Activated T-cell treated with anti-CD3 and anti-CD28 coated beads for 1 hour (primary cell): Measurements from ENCODE around the gene SP6.

Source experiments
- DNase-seq: peaks from one replicate; pipeline ENCODE4 v3.0.0-alpha.2; 2020; ENCODE audit warnings: low read depth

The SP6 gene

GRCh38 chr17:47850692-47851573 lies at the start of gene SP6:
SP6 (minus strand) TSS chr17:47851163; CDS start chr17:47848429, 2,734 bp downstream.
- DNase-seq, result peak; percentile 55

GRCh38 chr17:47899643-47900042 lies 48.7 kb upstream of the SP6 start:
- DNase-seq, result no peak

- no peak for DNase-seq
Observed at GRCh38 chr17:47898241-47898640, 47.3 kb upstream of the SP6 start.

DNA sequence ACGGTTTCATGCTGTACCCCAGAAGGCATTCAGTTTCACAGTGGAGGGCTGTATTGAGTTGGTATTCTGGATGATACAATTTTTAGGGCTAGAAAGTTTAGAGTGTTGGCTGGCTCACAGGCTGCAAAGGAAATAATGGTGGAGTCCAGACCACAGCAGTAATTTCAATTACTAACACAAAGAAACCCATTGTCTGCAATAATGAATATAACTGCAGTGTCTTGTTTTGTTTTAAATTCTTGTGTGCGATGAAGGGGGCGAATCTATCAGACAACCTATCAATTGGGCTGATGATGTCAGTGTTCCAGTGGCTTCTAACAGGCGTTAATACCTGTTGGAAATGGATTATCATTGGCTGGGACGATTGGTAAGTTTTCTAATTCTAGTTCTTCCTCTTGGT lies 46.6 kb upstream of the SP6 start:
- DNase-seq, result no peak

DNA sequence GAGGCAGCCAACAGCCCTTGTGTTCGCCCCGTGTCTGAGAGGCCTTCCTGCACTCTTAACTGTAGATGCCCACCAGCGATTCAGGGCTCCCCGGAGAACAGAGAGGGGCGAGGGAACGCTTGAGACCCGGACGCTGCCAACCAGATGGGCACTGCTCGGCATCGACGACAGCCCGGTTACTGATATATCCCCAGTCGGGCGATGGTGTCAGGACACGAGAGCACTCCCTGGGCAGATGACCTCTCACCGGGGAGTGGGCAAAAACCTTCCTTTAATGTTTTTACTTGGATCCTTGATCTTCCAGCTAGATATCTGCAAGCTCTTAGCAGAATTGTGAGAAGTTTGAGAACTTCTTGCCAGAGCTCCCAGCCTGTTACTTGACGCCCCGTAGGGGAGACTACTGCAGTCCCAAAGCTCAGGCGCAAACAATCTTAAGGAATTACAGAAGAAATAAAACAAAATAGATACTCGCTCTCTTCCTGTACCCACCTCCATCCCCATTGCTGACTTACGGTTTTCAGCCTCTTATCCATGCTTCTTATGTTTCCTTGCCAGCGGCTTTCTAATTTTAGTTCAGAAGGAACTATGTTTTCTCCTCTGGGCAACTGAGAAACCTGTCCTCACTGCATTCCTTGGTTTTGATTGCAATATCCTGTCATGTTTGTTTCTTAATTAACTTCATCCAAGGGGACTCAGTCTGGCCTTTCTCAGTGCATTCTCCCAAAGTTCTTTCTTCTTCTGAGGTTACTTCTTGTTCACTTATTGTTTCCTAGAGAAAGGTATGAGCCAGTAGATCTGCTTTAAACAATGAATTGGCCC lies 45.9 kb upstream of the SP6 start:
- DNase-seq, result no peak

GRCh38 chr17:47895856-47896671 lies 45.1 kb upstream of the SP6 start, which contains the start of gene SP2:
SP2 (plus strand) TSS chr17:47896236; CDS start chr17:47896287, 51 bp downstream.
- DNase-seq, result peak; percentile 97

- DNase-seq, result no peak
Observed at GRCh38 chr17:47895347-47895855, 44.4 kb upstream of the SP6 start.

DNA sequence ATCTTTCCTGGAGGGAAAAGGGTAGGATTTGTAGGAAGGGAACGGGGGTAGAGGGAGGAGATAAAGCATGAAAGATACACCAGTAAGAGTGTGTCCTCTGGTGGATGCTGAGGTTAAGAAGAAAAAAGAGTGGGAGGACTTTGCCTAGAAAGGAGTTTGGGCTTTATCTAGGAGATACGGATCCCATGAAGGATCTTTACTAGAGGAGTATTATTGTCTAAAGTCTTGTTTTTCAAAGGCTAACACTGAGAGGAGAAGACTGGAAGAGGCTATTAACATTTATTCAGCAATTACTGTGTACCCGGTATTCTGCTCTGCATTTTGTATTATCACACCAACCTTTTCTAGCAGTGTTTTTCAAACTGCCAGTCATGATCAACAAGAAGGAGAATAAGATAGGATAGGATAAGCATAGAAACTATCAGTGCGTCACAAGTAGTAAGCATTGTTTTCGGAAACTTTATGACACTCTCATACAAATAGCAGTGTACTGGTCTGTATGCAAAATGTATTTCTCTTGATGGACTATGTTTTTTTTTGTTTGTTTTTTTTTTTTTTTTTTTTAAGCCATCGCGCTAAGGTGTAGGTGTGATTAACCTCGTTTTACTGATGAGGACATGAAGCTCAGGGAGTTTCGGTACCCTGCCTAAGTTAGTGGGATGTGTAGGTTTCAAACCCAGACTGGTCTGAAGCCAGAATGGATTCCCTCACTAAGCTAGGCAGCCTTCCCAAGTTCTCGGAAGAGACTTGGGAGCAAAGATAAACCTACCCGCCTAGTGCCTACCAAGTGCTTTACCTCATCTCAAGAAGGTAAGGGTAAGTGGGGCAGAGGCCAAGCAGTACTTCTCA lies 43.8 kb upstream of the SP6 start:
- DNase-seq, result no peak

DNA sequence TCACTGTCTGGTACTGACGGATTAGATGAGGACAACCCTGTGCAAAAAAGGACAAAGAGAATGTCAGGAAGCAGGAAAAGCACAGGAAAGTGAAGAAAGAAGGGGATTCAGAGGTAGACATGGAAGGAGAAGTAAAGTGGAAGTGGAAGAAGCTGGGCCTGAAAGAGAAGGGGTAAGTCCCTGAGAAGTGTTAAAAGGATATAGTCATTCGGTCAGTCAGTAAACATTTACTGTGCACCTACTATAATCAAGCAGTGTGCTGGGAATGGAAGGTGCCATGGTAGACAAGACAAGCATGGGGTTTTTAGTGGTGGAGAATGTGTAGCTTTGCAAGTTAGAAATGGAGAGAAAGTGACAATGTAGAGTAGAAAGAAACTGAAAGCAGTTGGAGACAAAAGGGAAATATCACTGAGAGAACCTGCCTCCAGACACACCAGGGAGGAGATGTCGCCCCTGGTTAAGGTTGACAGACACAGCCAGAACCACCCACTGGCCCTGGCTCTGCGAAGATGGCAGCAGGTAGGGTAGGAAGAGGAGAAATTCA lies 40.7 kb upstream of the SP6 start:
- DNase-seq, result no peak

DNA sequence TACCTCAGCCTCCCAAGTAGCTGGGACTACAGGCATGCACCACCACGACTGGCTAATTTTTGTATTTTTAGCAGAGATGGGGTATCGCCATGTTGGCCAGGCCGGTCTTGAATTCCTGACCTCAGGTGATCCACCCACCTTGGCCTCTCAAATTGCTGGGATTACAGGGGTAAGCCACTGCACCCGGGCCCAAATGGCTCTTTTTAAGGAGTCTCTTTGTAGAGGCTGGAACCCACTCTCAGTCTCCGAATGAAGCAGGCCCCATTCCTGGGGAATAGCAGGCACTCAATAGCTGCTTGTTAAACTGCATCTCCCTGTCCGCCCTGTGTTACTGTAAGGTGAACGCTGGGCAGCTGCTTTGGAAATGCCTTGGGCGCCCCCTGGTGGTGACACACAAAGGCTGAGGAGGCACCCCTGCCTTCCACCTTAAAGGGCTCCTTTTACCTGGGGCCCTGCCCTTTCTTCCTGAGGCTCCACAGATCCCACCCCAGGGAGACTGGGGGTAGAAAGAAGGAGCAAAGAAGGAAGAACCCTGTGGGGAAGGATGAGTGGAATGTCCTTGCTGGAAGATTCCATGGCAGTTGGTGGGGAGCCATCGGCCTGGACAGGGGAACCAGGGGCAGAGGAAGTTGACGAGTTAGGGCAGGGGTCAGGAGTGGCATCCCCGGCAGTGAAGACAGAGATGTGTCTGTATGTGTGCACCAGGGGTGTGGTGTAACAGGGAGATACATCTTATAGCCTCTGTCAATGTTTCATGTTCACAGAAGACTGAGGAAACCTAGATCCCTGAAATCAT lies 39.0 kb upstream of the SP6 start:
- DNase-seq, result peak; percentile 96

DNA sequence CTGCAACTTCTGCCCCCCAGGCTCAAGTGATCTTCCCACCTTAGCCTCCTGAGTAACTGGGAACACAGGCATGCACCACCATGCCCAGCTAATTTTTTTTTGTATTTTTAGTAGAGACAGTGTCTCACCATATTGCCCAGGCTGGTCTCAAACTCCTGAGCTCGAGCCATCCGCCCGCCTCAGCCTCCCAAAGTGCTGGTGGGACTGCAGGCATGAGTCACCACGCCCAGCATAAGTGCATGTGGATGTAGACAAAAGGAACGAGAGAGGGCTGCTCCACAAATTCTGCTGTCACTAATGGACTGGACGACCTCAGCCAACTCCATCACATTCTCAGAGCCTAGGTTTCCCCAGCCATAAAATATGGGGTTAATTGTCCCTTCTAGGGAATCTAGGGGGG lies 37.3 kb upstream of the SP6 start:
- no peak for DNase-seq

DNA sequence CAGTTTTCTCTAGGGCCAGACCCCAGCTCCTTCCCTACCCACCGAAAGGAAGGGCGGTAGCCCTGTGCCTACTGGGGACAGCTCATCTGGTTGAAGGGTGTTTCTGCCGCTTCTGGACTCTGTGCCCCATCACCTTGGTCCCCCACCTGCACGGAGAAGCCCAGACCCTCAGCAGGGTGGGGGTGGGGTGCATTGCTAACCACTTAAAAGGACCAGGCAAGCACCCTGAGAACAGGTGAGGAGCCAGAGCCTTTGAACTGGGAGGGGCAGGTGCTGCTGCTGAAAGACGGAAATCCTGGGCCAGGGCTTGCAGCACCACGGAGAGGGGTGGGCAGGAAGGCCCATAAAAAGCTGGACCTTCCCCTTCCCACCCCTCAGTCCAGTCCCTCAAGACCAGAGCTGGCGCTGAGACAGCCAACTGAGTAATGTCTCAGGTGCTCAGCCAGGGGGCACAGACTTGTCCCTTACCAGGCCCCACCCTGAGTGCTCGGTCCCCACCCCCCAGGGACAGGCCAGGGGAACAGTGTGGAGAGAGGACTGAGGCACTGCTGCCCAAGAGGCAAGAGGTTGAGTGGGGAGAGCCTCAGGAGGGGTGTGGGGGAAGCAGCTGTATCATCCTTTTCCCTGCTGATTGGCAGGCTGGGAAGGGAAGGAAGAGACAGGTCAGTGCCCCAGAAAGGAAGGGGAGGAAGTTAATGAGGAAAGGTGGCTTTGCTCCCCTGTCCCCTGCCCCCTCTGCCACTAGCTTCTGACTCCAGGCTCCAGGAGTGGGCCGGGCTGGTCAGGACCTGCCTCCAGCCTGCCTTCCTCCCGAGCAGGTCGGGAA lies 34.2 kb upstream of the SP6 start:
- no peak for DNase-seq

GRCh38 chr17:47884427-47884740 lies 33.4 kb upstream of the SP6 start:
- DNase-seq, result no peak

GRCh38 chr17:47883589-47884426 lies 32.8 kb upstream of the SP6 start:
- no peak for DNase-seq

- no peak for DNase-seq
Observed at GRCh38 chr17:47882695-47883588, 32.0 kb upstream of the SP6 start.

GRCh38 chr17:47882247-47882646 lies 31.3 kb upstream of the SP6 start:
- DNase-seq, result no peak

DNA sequence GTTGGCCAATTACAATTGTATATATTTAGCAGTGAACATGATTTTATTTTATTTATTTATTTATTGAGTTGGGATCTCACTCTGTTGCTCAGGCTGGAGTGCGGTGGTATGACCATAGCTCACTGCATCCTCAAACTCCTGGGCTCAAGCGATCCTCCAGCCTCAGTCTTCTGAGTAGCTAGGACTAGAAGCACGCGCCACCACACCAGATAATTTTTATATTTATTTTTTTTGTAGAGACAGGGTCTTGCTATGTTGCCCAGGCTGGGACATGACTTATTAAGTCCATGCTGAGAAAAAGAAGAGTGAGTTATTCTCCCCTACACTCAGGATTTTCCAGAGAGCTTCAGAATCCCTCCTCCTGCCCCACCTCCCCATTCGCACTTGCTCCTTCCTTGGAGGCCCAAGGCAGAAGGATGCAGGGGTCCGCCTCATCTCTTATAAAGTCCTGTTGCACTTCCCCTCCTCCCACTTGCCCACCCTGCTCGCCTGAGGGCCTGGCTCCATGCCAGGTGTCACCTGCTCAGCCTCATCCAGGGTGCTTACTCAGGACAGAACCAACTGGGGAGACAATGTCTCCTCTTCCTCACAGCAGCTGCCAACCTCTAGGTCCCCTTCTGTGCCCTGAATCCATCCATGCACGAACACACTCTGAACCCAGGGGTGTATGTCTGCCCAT lies 29.0 kb upstream of the SP6 start:
- no peak for DNase-seq
